GM12801 (cell line): ENCODE results near the gene TTLL3.

Experiments used
- CTCF ChIP-seq: IDR thresholded peaks from one replicate; pipeline ENCODE4 v1.5.1; 2011; ENCODE audit warnings: control low read depth; ENCODE audit not compliant: insufficient read length; ENCODE audit errors: extremely low read depth

The TTLL3 gene

DNA sequence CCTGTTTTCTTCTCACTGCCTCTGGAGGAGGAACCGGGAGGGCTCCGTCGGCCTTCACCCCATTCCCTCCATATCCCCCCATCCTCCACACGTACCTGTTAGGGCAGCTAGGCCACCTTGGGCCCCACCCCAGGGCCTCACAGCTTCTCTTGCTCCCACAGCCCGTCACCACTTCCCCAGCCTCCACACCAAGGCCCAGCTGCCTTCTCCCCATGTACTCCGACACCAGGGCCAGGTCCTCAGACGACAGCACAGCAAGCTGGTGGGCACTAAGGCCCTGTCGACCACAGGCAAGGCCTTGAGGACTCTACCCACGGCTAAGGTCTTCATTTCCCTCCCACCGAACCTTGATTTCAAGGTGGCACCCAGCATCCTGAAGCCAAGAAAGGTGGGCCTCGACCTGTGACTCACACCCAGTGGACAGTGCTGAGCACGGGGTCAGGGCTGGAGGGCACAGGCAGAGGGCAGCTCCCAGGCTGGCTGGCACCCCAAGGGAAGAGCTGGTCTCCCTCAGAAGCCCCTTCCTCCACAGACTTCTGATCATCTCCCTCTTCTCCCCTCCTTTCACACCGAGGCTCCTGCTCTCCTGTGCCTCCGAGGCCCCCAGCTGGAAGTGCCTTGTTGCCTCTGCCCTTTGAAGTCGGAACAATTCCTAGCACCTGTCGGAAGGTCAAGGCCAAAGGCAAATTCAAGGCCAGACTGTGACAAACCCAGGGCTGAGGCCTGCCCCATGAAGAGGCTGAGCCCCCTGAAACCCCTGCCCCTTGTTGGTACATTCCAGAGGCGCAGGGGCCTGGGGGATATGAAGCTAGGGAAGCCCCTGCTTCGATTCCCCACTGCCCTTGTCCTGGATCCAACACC, 24.7 kb downstream of the TTLL3 start:
- no peak for TF ChIP-seq CTCF

GRCh38 chr3:9837701-9838582, 27.9 kb downstream of the TTLL3 start:
- no peak for TF ChIP-seq CTCF

DNA sequence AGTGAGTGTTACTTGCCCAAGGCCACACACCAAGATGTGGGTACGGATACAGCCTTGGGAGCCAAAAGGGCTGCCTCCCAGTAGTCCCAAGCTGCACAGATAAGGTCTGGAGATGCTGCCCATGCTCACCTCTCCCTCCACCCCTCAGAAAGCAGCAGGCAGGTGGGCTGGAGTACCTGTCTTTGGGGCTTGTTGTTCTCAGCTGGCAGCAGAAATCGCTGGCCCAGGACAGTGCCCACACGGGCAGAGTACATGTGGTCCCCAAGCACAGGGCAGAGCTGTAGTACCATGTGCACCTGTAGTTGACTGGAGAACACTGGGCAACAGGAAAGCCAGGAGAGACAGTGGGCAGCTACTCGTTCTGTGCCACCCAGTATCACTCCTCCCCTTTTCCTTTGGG, 28.8 kb downstream of the TTLL3 start:
- TF ChIP-seq CTCF: no peak

DNA sequence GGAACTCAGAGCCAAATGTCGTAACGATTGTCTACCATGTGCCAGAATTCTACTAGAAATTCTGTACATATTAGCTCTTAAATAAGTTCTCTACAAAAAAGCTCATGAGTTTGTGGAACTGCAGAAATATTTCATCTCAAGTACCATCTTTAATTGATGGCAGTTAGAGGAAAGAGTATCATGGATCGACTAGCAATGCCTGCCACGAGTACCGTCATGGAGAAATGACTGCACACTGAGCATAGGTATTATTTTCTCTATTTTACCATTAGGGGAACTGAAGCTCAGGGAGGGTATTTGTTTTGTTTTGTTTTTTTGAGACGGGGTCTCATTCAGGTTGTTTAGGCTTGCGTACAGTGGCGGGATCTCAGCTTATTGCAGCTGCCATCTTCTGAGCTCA, 31.0 kb downstream of the TTLL3 start:
- no peak for TF ChIP-seq CTCF

DNA sequence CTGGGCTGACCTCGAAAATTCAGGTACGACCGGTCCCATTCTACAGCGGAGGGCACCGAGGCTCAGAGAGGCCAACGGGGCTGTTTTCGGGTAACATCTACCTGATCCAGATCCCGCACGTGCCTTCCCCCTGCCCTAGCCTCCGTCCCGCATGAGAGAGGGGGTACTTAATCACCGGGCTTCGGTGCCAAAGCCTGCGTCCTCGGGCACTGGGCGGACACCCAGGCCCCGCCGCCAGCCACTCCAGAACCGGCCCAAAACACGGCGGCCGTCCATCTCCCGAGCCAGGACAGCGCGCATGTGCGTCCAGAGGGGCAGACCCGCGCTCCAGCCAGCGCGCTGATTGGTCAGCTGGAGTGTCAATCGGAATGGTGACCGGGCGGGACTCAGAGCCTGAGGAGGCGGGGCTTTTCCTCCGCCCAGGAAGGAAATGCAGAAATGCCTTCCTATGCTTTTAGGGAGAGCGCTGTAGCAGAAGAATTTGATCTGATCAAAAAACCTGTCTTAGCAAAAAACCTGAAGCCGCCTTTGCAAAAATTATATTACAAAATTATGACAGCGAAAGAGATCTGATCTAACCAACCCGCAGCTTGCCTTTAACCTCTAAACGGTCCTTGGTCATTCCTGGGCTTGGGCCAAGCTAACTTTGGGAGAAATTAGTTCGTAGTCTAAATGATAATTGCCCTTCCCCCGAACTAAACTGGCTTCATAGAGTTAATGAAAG, 33.8 kb downstream of the TTLL3 start, which contains the start of gene RPUSD3:
Gene RPUSD3, minus strand, starts transcription at position 294 of the 724 bp plus-strand sequence. Its CDS starts 18 bp downstream, at position 276.
- TF ChIP-seq CTCF: no peak

GRCh38 chr3:9846231-9846630, 36.2 kb downstream of the TTLL3 start:
- no peak for TF ChIP-seq CTCF
